Astrocyte (in vitro differentiated cells and primary cell): Measurements from ENCODE around the gene IFNW1. TPM values are rescaled to one million over a fixed set of nuclear protein-coding genes. Genes with fewer than 3 reads are reported as not detected.

Source experiments
- DNase-seq: peaks from one replicate; pipeline ENCODE4 v3.0.0-alpha.2; 2010; ENCODE audit warnings: low read depth
- FAIRE-seq: peaks from 2 replicates; lab custom pipeline; 2011; peaks lifted over from hg19 to GRCh38; lab: Jason Lieb, UNC
- H2AFZ ChIP-seq: 2 replicates; pipeline ENCODE4 v1.6.0; 2012; ENCODE audit warnings: low read depth, low read length, inconsistent platforms
- H3K27ac ChIP-seq: 2 replicates; pipeline ENCODE4 v1.5.1; 2011; ENCODE audit warnings: low read depth, low read length, inconsistent platforms
- H3K27me3 ChIP-seq: 2 replicates; pipeline ENCODE4 v1.6.0; 2011; ENCODE audit warnings: low read length, inconsistent platforms; ENCODE audit not compliant: insufficient read depth
- H3K36me3 ChIP-seq: 2 replicates; pipeline ENCODE4 v1.5.1; 2011; ENCODE audit warnings: low read length, inconsistent platforms; ENCODE audit not compliant: insufficient read depth
- H3K4me1 ChIP-seq: 2 replicates; pipeline ENCODE4 v1.5.1; 2011; ENCODE audit warnings: low read length, inconsistent platforms; ENCODE audit not compliant: insufficient read depth
- H3K4me2 ChIP-seq: 2 replicates; pipeline ENCODE4 v1.6.0; 2012; ENCODE audit warnings: low read length, inconsistent platforms
- H3K4me3 ChIP-seq: 2 replicates; pipeline ENCODE4 v1.5.1; 2011; ENCODE audit warnings: low read depth, mild to moderate bottlenecking, low read length, inconsistent platforms; ENCODE audit not compliant: insufficient read depth
- H3K79me2 ChIP-seq: 2 replicates; pipeline ENCODE4 v1.6.0; 2012; ENCODE audit warnings: mild to moderate bottlenecking, low read length, inconsistent platforms; ENCODE audit not compliant: insufficient read depth
- H3K9ac ChIP-seq: 2 replicates; pipeline ENCODE4 v1.6.0; 2012; ENCODE audit warnings: mild to moderate bottlenecking, low read length, inconsistent platforms
- H3K9me3 ChIP-seq: 2 replicates; pipeline ENCODE4 v1.5.1; 2012; ENCODE audit warnings: low read depth, mild to moderate bottlenecking, low read length, inconsistent platforms; ENCODE audit not compliant: insufficient read depth
- H4K20me1 ChIP-seq: 2 replicates; pipeline ENCODE4 v1.6.0; 2012; ENCODE audit warnings: low read length, inconsistent platforms; ENCODE audit not compliant: insufficient read depth
- H3K27ac Mint-ChIP-seq: one replicate; pipeline ENCODE4 v1.8.0; 2021; ENCODE audit warnings: mild to moderate bottlenecking, mixed read lengths; ENCODE audit not compliant: unreplicated experiment
- H3K27me3 Mint-ChIP-seq: one replicate; pipeline ENCODE4 v1.8.0; 2021; ENCODE audit warnings: low read depth, mixed read lengths; ENCODE audit not compliant: unreplicated experiment
- H3K36me3 Mint-ChIP-seq: one replicate; pipeline ENCODE4 v1.8.0; 2021; ENCODE audit warnings: low read depth, mixed read lengths; ENCODE audit not compliant: unreplicated experiment
- H3K4me1 Mint-ChIP-seq: one replicate; pipeline ENCODE4 v1.8.0; 2021; ENCODE audit warnings: low read depth, mixed read lengths; ENCODE audit not compliant: unreplicated experiment
- H3K4me3 Mint-ChIP-seq: one replicate; pipeline ENCODE4 v1.8.0; 2021; ENCODE audit warnings: mild to moderate bottlenecking, moderate library complexity, mixed read lengths; ENCODE audit not compliant: unreplicated experiment
- H3K9me3 Mint-ChIP-seq: one replicate; pipeline ENCODE4 v1.8.0; 2021; ENCODE audit warnings: mild to moderate bottlenecking, mixed read lengths; ENCODE audit not compliant: unreplicated experiment
- EZH2 ChIP-seq: IDR thresholded peaks from 2 replicates; pipeline ENCODE4 v1.6.1; 2012; ENCODE audit warnings: mild to moderate bottlenecking, low read length, inconsistent platforms; ENCODE audit not compliant: insufficient read depth
- total RNA-seq: library from RNA; stranded (reverse); gene quantifications from 2 replicates; pipeline ENCODE4 v1.2.1, GENCODE V29; 2021
- TF ChIP-seq, protein P1 (sequence below): IDR thresholded peaks from 2 replicates; pipeline ENCODE4 v1.5.1; 2011; ENCODE audit warnings: low read depth, mild to moderate bottlenecking, inconsistent platforms, low read length, moderate library complexity; ENCODE audit not compliant: insufficient read depth

The IFNW1 gene
- total RNA-seq, 1 donor from 2014 or later: not detected

GRCh38 chr9:21096172-21096900 is 45.3 kb downstream of the IFNW1 start:
- peak overlapping the region; percentile 32 for H2AFZ ChIP-seq
- peak overlapping the region; percentile 41 for H3K4me2 ChIP-seq
- H3K4me3 Mint-ChIP-seq: no peak overlapping the region

DNA sequence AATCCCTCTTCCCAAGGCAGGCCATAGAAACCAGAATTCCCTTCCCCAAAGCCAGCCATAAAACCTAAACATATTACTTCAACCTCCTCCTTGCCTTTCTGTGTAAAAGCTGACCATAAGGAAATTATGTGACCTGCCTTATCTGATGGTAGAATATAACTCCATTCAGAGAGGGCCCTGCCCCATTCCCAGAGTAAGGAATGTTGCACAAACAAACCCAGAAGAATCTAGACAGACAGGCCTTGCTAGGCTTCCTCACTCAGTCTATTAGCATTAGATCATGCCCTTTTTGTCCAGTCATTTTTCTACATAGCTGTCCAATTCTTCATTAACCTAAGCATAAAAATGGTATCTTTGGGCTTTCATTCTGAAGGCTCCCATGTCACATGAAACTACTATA is 46.1 kb downstream of the IFNW1 start:
- H3K27ac Mint-ChIP-seq: peak overlapping the region; percentile 96

More at GRCh38 chr9:21096172-21096900, 45.3 kb downstream of the IFNW1 start:
- H4K20me1 ChIP-seq: no peaks in the 10 kb centered on the region
- H3K9ac ChIP-seq: no peak overlapping the region
- TF ChIP-seq, protein P1, sequence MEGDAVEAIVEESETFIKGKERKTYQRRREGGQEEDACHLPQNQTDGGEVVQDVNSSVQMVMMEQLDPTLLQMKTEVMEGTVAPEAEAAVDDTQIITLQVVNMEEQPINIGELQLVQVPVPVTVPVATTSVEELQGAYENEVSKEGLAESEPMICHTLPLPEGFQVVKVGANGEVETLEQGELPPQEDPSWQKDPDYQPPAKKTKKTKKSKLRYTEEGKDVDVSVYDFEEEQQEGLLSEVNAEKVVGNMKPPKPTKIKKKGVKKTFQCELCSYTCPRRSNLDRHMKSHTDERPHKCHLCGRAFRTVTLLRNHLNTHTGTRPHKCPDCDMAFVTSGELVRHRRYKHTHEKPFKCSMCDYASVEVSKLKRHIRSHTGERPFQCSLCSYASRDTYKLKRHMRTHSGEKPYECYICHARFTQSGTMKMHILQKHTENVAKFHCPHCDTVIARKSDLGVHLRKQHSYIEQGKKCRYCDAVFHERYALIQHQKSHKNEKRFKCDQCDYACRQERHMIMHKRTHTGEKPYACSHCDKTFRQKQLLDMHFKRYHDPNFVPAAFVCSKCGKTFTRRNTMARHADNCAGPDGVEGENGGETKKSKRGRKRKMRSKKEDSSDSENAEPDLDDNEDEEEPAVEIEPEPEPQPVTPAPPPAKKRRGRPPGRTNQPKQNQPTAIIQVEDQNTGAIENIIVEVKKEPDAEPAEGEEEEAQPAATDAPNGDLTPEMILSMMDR: no peak
- TF ChIP-seq EZH2: no peak
- no peak overlapping the region for H3K27ac ChIP-seq
- no peaks in the 10 kb centered on the region for H3K4me1 ChIP-seq
- H3K79me2 ChIP-seq: no peaks in the 10 kb centered on the region
- H3K9me3 Mint-ChIP-seq: no peaks in the 10 kb centered on the region
- no peaks in the 10 kb centered on the region for H3K27me3 Mint-ChIP-seq
- H3K36me3 ChIP-seq: no peaks in the 10 kb centered on the region
- H3K4me3 ChIP-seq: no peak overlapping the region
- no peaks in the 10 kb centered on the region for H3K9me3 ChIP-seq
- peak overlapping the region; percentile 96 for H3K27ac Mint-ChIP-seq
- DNase-seq (peak; percentile 21), FAIRE-seq (peak; percentile 68)
- H3K4me1 Mint-ChIP-seq: peaks cover 18% of the 10 kb centered on the region
- no peaks in the 10 kb centered on the region for H3K27me3 ChIP-seq
- no peaks in the 10 kb centered on the region for H3K36me3 Mint-ChIP-seq

More for the DNA sequence above, 46.1 kb downstream of the IFNW1 start:
- DNase-seq (no peak), FAIRE-seq (peak; percentile 60)
- no peaks in the 10 kb centered on the region for H3K27me3 ChIP-seq
- no peak overlapping the region for H3K9ac ChIP-seq
- no peaks in the 10 kb centered on the region for H3K36me3 Mint-ChIP-seq
- H3K4me3 ChIP-seq: no peak overlapping the region
- no peak overlapping the region for H3K27ac ChIP-seq
- H3K4me1 ChIP-seq: no peaks in the 10 kb centered on the region
- H3K4me3 Mint-ChIP-seq: no peak overlapping the region
- no peaks in the 10 kb centered on the region for H3K36me3 ChIP-seq
- no peaks in the 10 kb centered on the region for H3K9me3 Mint-ChIP-seq
- TF ChIP-seq, protein P1: no peak
- TF ChIP-seq EZH2: no peak
- H2AFZ ChIP-seq: no peak overlapping the region
- H3K27me3 Mint-ChIP-seq: no peaks in the 10 kb centered on the region
- no peaks in the 10 kb centered on the region for H3K9me3 ChIP-seq
- no peaks in the 10 kb centered on the region for H3K79me2 ChIP-seq
- H4K20me1 ChIP-seq: no peaks in the 10 kb centered on the region
- no peak overlapping the region for H3K4me2 ChIP-seq
- peaks cover 18% of the 10 kb centered on the region for H3K4me1 Mint-ChIP-seq

Other genes starting within 250 kb of the IFNW1 start
- 1.9 and 2.1 TPM in 2 replicates for gene HACD4, start 110.2 kb downstream of the IFNW1 start, total RNA-seq
- gene IFNB1, start 63.9 kb downstream of the IFNW1 start, total RNA-seq: 2.5 and 3.2 TPM in 2 replicates
- not detected in 2 replicates for gene IFNA21, start 24.8 kb upstream of the IFNW1 start, total RNA-seq
- gene IFNA4, start 45.8 kb upstream of the IFNW1 start, total RNA-seq: not detected in 2 replicates
- not detected in 2 replicates for gene IFNA7, start 60.4 kb upstream of the IFNW1 start, total RNA-seq
- not detected in 2 replicates for gene IFNA10, start 65.3 kb upstream of the IFNW1 start, total RNA-seq
- gene IFNA16, start 75.5 kb upstream of the IFNW1 start, total RNA-seq: not detected in 2 replicates
- gene IFNA17, start 86.4 kb upstream of the IFNW1 start, total RNA-seq: not detected in 2 replicates
- not detected in 2 replicates for gene IFNA14, start 98.2 kb upstream of the IFNW1 start, total RNA-seq
- not detected in 2 replicates for gene IFNA5, start 163.5 kb upstream of the IFNW1 start, total RNA-seq
- 30.3 and 30.4 TPM in 2 replicates for gene KLHL9, start 193.6 kb upstream of the IFNW1 start, total RNA-seq
- not detected in 2 replicates for gene IFNA6, start 209.1 kb upstream of the IFNW1 start, total RNA-seq
- not detected in 2 replicates for gene IFNA13, start 226.2 kb upstream of the IFNW1 start, total RNA-seq
- gene IFNA2, start 243.6 kb upstream of the IFNW1 start, total RNA-seq: not detected in 2 replicates